ENCODE data around the gene ATP6V0C.

ATP6V0C gene

GRCh38 chr16:2513405-2514332 lies at the start of gene ATP6V0C:
ATP6V0C (plus strand) TSS chr16:2513952; CDS start chr16:2514104, 152 bp downstream.
- DNase-seq (ENCODE audit: low read depth) = peak; percentile 85

GRCh38 chr16:2464333-2464732 lies 49.4 kb upstream of the ATP6V0C start:
- DNase-seq (ENCODE audit: low read depth) = no peak

- DNase-seq (ENCODE audit: low read depth) = no peak
Measured at GRCh38 chr16:2465653-2466415, 47.9 kb upstream of the ATP6V0C start.

- no peak for DNase-seq (ENCODE audit: low read depth)
Measured at GRCh38 chr16:2466667-2467527, 46.9 kb upstream of the ATP6V0C start.

GRCh38 chr16:2467528-2468232 lies 46.1 kb upstream of the ATP6V0C start:
- DNase-seq (ENCODE audit: low read depth) = no peak

- DNase-seq (ENCODE audit: low read depth) = no peak
Measured at GRCh38 chr16:2468233-2468724, 45.5 kb upstream of the ATP6V0C start.

- no peak for DNase-seq (ENCODE audit: low read depth)
Measured at GRCh38 chr16:2468725-2469398, 44.9 kb upstream of the ATP6V0C start.

GRCh38 chr16:2469399-2470233 lies 44.1 kb upstream of the ATP6V0C start:
- DNase-seq (ENCODE audit: low read depth) = no peak

GRCh38 chr16:2470234-2470601 lies 43.5 kb upstream of the ATP6V0C start:
- DNase-seq (ENCODE audit: low read depth) = no peak

- no peak for DNase-seq (ENCODE audit: low read depth)
Measured at GRCh38 chr16:2470603-2471015, 43.1 kb upstream of the ATP6V0C start.

- no peak for DNase-seq (ENCODE audit: low read depth)
Measured at GRCh38 chr16:2471016-2471652, 42.6 kb upstream of the ATP6V0C start, which contains the start of gene NTN3. NTN3 (plus strand) TSS chr16:2471297; CDS start chr16:2471702, 405 bp downstream.

- DNase-seq (ENCODE audit: low read depth) = no peak
Measured at GRCh38 chr16:2471653-2472487, 41.9 kb upstream of the ATP6V0C start.

GRCh38 chr16:2472488-2472864 lies 41.3 kb upstream of the ATP6V0C start:
- DNase-seq (ENCODE audit: low read depth) = no peak

- DNase-seq (ENCODE audit: low read depth) = no peak
Measured at GRCh38 chr16:2472885-2473445, 40.8 kb upstream of the ATP6V0C start.

- no peak for DNase-seq (ENCODE audit: low read depth)
Measured at GRCh38 chr16:2473446-2473926, 40.3 kb upstream of the ATP6V0C start.

- DNase-seq (ENCODE audit: low read depth) = no peak
Measured at GRCh38 chr16:2473999-2474876, 39.5 kb upstream of the ATP6V0C start.
